ENCODE results near the gene TNMD.

Gene TNMD

GRCh38 chrX:100596601-100597000 is 11.9 kb downstream of the TNMD start:
- TF ChIP-seq GABPA (IDR thresholded peaks at IDR 0.05; ENCODE audit: low read depth) (no peak), REST (IDR thresholded peaks at IDR 0.05; ENCODE audit: insufficient replicate concordance, low read depth) (no peak), SPI1 (IDR thresholded peaks at IDR 0.05; ENCODE audit: borderline replicate concordance, low read depth) (no peak), POLR2AphosphoS5 (IDR thresholded peaks at IDR 0.05; ENCODE audit: low read depth) (no peak), CTCF (IDR thresholded peaks at IDR 0.05; ENCODE audit: insufficient read depth, low read length) (no peak)
- DNase-seq (ENCODE audit: low read depth in 1 of 2, low spot score in 1 of 2): no peak
- peaks cover 3% of the 10 kb centered on the region for H3K27me3 ChIP-seq (ENCODE audit: insufficient read depth, poor library complexity, severe bottlenecking)

GRCh38 chrX:100599456-100599855 is 14.7 kb downstream of the TNMD start:
- TF ChIP-seq POLR2AphosphoS5 (IDR thresholded peaks at IDR 0.05; ENCODE audit: low read depth) (no peak), CTCF (IDR thresholded peaks at IDR 0.05; ENCODE audit: insufficient read depth, low read length) (no peak), SPI1 (IDR thresholded peaks at IDR 0.05; ENCODE audit: borderline replicate concordance, low read depth) (no peak)
- no peak overlapping the region for H3K4me3 ChIP-seq (replicated peaks; ENCODE audit: insufficient read depth, low read length)
- no peak for DNase-seq (ENCODE audit: low read depth in 1 of 2, low spot score in 1 of 2)
- H3K27me3 ChIP-seq (ENCODE audit: insufficient read depth, poor library complexity, severe bottlenecking): peaks cover 3% of the 10 kb centered on the region
- H3K27ac ChIP-seq (replicated peaks): no peak overlapping the region

More at GRCh38 chrX:100596601-100597000, 11.9 kb downstream of the TNMD start:
- Histone ChIP-seq H3K4me3 (replicated peaks; ENCODE audit: insufficient read depth, low read length) (no peak overlapping the region), H3K27ac (replicated peaks) (no peak overlapping the region)

GRCh38 chrX:100600340-100600739 is 15.6 kb downstream of the TNMD start:
- TF ChIP-seq POLR2AphosphoS5 (IDR thresholded peaks at IDR 0.05; ENCODE audit: low read depth) (no peak), GABPA (IDR thresholded peaks at IDR 0.05; ENCODE audit: low read depth) (no peak), REST (IDR thresholded peaks at IDR 0.05; ENCODE audit: insufficient replicate concordance, low read depth) (no peak), SPI1 (IDR thresholded peaks at IDR 0.05; ENCODE audit: borderline replicate concordance, low read depth) (no peak), CTCF (IDR thresholded peaks at IDR 0.05; ENCODE audit: insufficient read depth, low read length) (no peak)
- Histone ChIP-seq H3K27me3 (ENCODE audit: insufficient read depth, poor library complexity, severe bottlenecking) (peaks cover 9% of the 10 kb centered on the region), H3K4me3 (replicated peaks; ENCODE audit: insufficient read depth, low read length) (no peak overlapping the region), H3K27ac (replicated peaks) (no peak overlapping the region)
- DNase-seq (ENCODE audit: low read depth in 1 of 2, low spot score in 1 of 2): no peak

GRCh38 chrX:100600758-100601157 is 16.0 kb downstream of the TNMD start:
- H3K27ac ChIP-seq (replicated peaks): no peak overlapping the region
- peaks cover 9% of the 10 kb centered on the region for H3K27me3 ChIP-seq (ENCODE audit: insufficient read depth, poor library complexity, severe bottlenecking)
- H3K4me3 ChIP-seq (replicated peaks; ENCODE audit: insufficient read depth, low read length): no peak overlapping the region
- DNase-seq (ENCODE audit: low read depth in 1 of 2, low spot score in 1 of 2): no peak
- TF ChIP-seq POLR2AphosphoS5 (IDR thresholded peaks at IDR 0.05; ENCODE audit: low read depth) (no peak), GABPA (IDR thresholded peaks at IDR 0.05; ENCODE audit: low read depth) (no peak), REST (IDR thresholded peaks at IDR 0.05; ENCODE audit: insufficient replicate concordance, low read depth) (no peak)

Data from HL-60 (cell line).